OCI-LY7 (cell line): Measurements from ENCODE around the gene LZTFL1. TPM values are rescaled to one million over a fixed set of nuclear protein-coding genes. Genes with fewer than 3 reads are reported as not detected.

ENCODE experiments used
- BruUV-seq: library from RNA; stranded (reverse); fragments of 400-500 nt; replicated peaks from 2 replicates; lab custom pipeline; 2021; lab: Mats Ljungman, UMichigan
- CTCF ChIA-PET: fragments of 300-600 bp; sonication (Branson Sonifier 250); formaldehyde crosslinking; loops from one replicate; lab custom pipeline; 2022; ENCODE audit warnings: antibody characterized with exemption; ENCODE audit not compliant: unreplicated experiment; lab: Charles Lee
- POLR2A ChIA-PET: fragments of 300-600 bp; sonication (Branson Sonifier 250); formaldehyde crosslinking; loops from one replicate; lab custom pipeline; 2022; ENCODE audit warnings: antibody characterized with exemption; lab: Charles Lee
- DNase-seq: peaks from one replicate; pipeline ENCODE4 v3.0.0-alpha.2; 2015; ENCODE audit warnings: low spot score
- H2AFZ ChIP-seq: fragments of 200-600 bp; sonication (generic), shearing (Covaris generic); 2 replicates; pipeline ENCODE4 v1.6.1; 2014; ENCODE audit warnings: mild to moderate bottlenecking, antibody characterized with exemption, low read length, moderate library complexity
- H3K27ac ChIP-seq: fragments of 200-600 bp; sonication (generic); 2 replicates; pipeline ENCODE4 v1.5.1; 2014; ENCODE audit warnings: mixed run types, low read depth, mild to moderate bottlenecking, moderate library complexity, low read length, inconsistent platforms; ENCODE audit not compliant: poor library complexity, severe bottlenecking
- H3K36me3 ChIP-seq: fragments of 200-600 bp; sonication (generic); 2 replicates; pipeline ENCODE4 v1.6.1; 2014; ENCODE audit warnings: mild to moderate bottlenecking, antibody characterized with exemption, low read length, moderate library complexity, mixed read lengths; ENCODE audit not compliant: insufficient read depth
- H3K4me1 ChIP-seq: fragments of 200-600 bp; sonication (generic); 2 replicates; pipeline ENCODE4 v1.5.1; 2014; ENCODE audit warnings: mild to moderate bottlenecking, low read length; ENCODE audit not compliant: insufficient read depth, poor library complexity, severe bottlenecking
- H3K4me2 ChIP-seq: fragments of 200-600 bp; sonication (generic); 2 replicates; pipeline ENCODE4 v1.6.1; 2014; ENCODE audit warnings: mild to moderate bottlenecking, low read length
- H3K4me3 ChIP-seq: fragments of 200-600 bp; sonication (generic); 2 replicates; pipeline ENCODE4 v1.5.1; 2014; ENCODE audit warnings: mild to moderate bottlenecking, low read depth, low read length; ENCODE audit not compliant: poor library complexity, severe bottlenecking
- H3K79me2 ChIP-seq: fragments of 200-600 bp; sonication (generic); 2 replicates; pipeline ENCODE4 v1.6.1; 2016; ENCODE audit warnings: low read depth, mild to moderate bottlenecking, low read length, moderate library complexity, mixed read lengths; ENCODE audit not compliant: insufficient read depth
- H3K9me2 ChIP-seq: fragments of 200-600 bp; sonication (generic); 2 replicates; pipeline ENCODE4 v1.6.1; 2016; ENCODE audit warnings: mild to moderate bottlenecking, low read length, mixed read lengths; ENCODE audit not compliant: insufficient read depth
- H3K9me3 ChIP-seq: fragments of 200-600 bp; sonication (generic); 2 replicates; pipeline ENCODE4 v1.6.1; 2014; ENCODE audit warnings: mild to moderate bottlenecking, mixed run types, low read length, mixed read lengths
- H4K20me1 ChIP-seq: fragments of 200-600 bp; sonication (generic); 2 replicates; pipeline ENCODE4 v1.6.1; 2014; ENCODE audit warnings: mild to moderate bottlenecking, antibody characterized with exemption, low read length, moderate library complexity, mixed read lengths; ENCODE audit not compliant: insufficient read depth
- CTCF ChIP-seq: fragments of 200-600 bp; sonication (generic); conservative IDR thresholded peaks from 2 replicates; pipeline ENCODE4 v1.5.1; 2014; ENCODE audit warnings: mild to moderate bottlenecking, antibody characterized with exemption, low read length, moderate library complexity, mixed read lengths
- EZH2phosphoT487 ChIP-seq: fragments of 200-600 bp; sonication (generic); IDR thresholded peaks from 2 replicates; pipeline ENCODE4 v1.6.1; 2018; ENCODE audit warnings: low read depth, borderline replicate concordance, mild to moderate bottlenecking, mixed run types, antibody characterized with exemption, low read length, moderate library complexity, mixed read lengths
- intact Hi-C: fragments of 100-400 bp; cut with micrococcal nuclease; formaldehyde crosslinking; loops from one replicate; pipeline ENCODE4 v1.10.0; 2022; ENCODE audit not compliant: unreplicated experiment
- total RNA-seq, 2 experiments: library from RNA; depleted of rRNA in 1 of 2; stranded (reverse); fragments of >200 nt in 1 of 2; shearing (Covaris generic) in 1 of 2; gene quantifications; 2 replicates each; pipeline ENCODE4 v1.2.3, GENCODE V29; 2014 to 2022

The LZTFL1 gene
- total RNA-seq, 2 experiments from 2014 or later: 3.2 to 8.7 TPM

GRCh38 chr3:45817831-45818522, 23.9 kb downstream of the LZTFL1 start:
- CTCF ChIA-PET: no interaction called here
- TF ChIP-seq CTCF: no peak
- TF ChIP-seq EZH2phosphoT487: no peak
- H3K79me2 ChIP-seq: no peaks in the 10 kb centered on the region
- H3K9me3 ChIP-seq: 0 out of 2 replicates have a peak, but pooled peaks cover 7% of the 10 kb centered on the region
- POLR2A ChIA-PET: no interaction called here
- H3K4me2 ChIP-seq: no peak overlapping the region
- no peak overlapping the region for H2AFZ ChIP-seq
- H3K9me2 ChIP-seq: no peaks in the 10 kb centered on the region
- no peaks in the 10 kb centered on the region for H3K4me1 ChIP-seq
- H3K27ac ChIP-seq: no peak overlapping the region
- H3K36me3 ChIP-seq: no peaks in the 10 kb centered on the region
- intact Hi-C loops: no loop called here
- BruUV-seq: no TSS peak
- H3K4me3 ChIP-seq: no peak overlapping the region
- DNase-seq: no peak
- H4K20me1 ChIP-seq: no peaks in the 10 kb centered on the region

- Histone ChIP-seq H3K36me3 (no peaks in the 10 kb centered on the region), H2AFZ (no peak overlapping the region), H3K4me2 (no peak overlapping the region), H3K4me1 (no peaks in the 10 kb centered on the region), H3K4me3 (no peak overlapping the region), H3K9me3 (0 out of 2 replicates have a peak, but pooled peaks cover 7% of the 10 kb centered on the region), H3K79me2 (no peaks in the 10 kb centered on the region), H3K27ac (no peak overlapping the region), H3K9me2 (no peaks in the 10 kb centered on the region), H4K20me1 (no peaks in the 10 kb centered on the region)
- intact Hi-C loops: no loop called here
- ChIA-PET CTCF (no interaction called here), POLR2A (interaction anchor here (0.6 to 0.9 kb wide), 2 partner anchors 12 to 28 kb away, joined by 3 read pairs; no protein-coding TSS in a partner anchor)
- no peak for TF ChIP-seq CTCF
- TF ChIP-seq EZH2phosphoT487: no peak
- no TSS peak for BruUV-seq
- DNase-seq: no peak
These were observed 25.4 kb downstream of the LZTFL1 start for GRCh38 chr3:45816544-45816943.

DNA sequence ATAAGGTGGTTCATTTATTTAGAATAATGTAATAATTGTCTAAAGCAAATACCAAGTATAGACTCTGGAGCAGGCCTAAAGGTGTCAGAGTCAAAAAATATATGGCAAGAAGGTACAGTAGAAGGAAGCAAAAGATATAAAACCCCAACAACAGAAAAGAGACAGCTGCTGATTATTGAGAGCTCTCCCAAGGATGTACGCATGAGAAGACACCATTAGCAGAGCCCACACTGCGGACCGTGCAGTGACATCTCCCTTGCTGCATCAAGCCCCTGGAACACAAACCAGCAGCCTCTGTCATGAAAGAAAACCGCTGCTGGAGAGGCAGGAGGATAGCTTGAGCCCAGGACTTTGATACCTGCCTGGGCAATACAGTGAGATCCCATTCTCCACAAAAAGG, 27.6 kb downstream of the LZTFL1 start:
- intact Hi-C loops: no loop called here
- H2AFZ ChIP-seq: no peak overlapping the region
- CTCF ChIA-PET: no interaction called here
- H3K9me2 ChIP-seq: no peaks in the 10 kb centered on the region
- no peak for TF ChIP-seq CTCF
- no peak for TF ChIP-seq EZH2phosphoT487
- H3K4me2 ChIP-seq: no peak overlapping the region
- POLR2A ChIA-PET: interaction anchor here (1.4 kb wide), 1 partner anchor 27 kb away, joined by 3 read pairs; no protein-coding TSS in a partner anchor
- peak; percentile 33 for DNase-seq
- H4K20me1 ChIP-seq: no peaks in the 10 kb centered on the region
- H3K4me1 ChIP-seq: no peaks in the 10 kb centered on the region
- H3K36me3 ChIP-seq: no peaks in the 10 kb centered on the region
- H3K79me2 ChIP-seq: no peaks in the 10 kb centered on the region
- H3K9me3 ChIP-seq: 0 out of 2 replicates have a peak, but pooled peaks cover 7% of the 10 kb centered on the region
- no peak overlapping the region for H3K4me3 ChIP-seq
- H3K27ac ChIP-seq: no peak overlapping the region
- no TSS peak for BruUV-seq
